Heart right ventricle (tissue), 16 donors: ENCODE data around the gene SNRNP70. TPM values are rescaled to one million over a fixed set of nuclear protein-coding genes. Genes with fewer than 3 reads are reported as not detected.

Experiments
- ATAC-seq, 8 donors: fragments of 200-7000 bp; cut with Tn5 transposase; one replicate each; pipeline ENCODE4 v1.9.1; 2020; ENCODE audit warnings: mild to moderate bottlenecking in 8 of 8, moderate library complexity in 8 of 8, moderate number of reproducible peaks in 1 of 8
- DNase-seq, 2 donors: peaks; one replicate each; pipeline ENCODE4 v3.0.0-alpha.2; 2020
- H3K27ac ChIP-seq, 10 donors: fragments of 200-600 bp; sonication (generic) in 2 of 10; one replicate each; pipeline versions ENCODE4 v1.5.0 to v1.8.0; 2020 to 2022; ENCODE audit warnings: mild to moderate bottlenecking in 3 of 10
- H3K27me3 ChIP-seq, 7 donors: fragments of 200-600 bp; one replicate each; pipeline ENCODE4 v1.8.0; 2021 to 2022; ENCODE audit warnings: mild to moderate bottlenecking in 2 of 7
- H3K36me3 ChIP-seq, 9 donors: fragments of 200-600 bp; sonication (generic) in 1 of 9; one replicate each; pipeline versions ENCODE4 v1.5.0 to v1.8.0; 2020 to 2022; ENCODE audit warnings: mild to moderate bottlenecking in 2 of 9
- H3K4me1 ChIP-seq, 9 donors: fragments of 200-600 bp; sonication (generic) in 1 of 9; one replicate each; pipeline versions ENCODE4 v1.5.0 to v1.8.0; 2020 to 2022; ENCODE audit warnings: mild to moderate bottlenecking in 4 of 9
- H3K4me3 ChIP-seq, 10 donors: fragments of 200-600 bp; sonication (generic) in 2 of 10; one replicate each; pipeline versions ENCODE4 v1.5.0 to v1.8.0; 2020 to 2022; ENCODE audit warnings: mild to moderate bottlenecking in 7 of 10, moderate library complexity in 2 of 10
- H3K9me3 ChIP-seq, 11 donors: fragments of 200-600 bp in 10 of 11; sonication (generic) in 2 of 11; one replicate each; pipeline versions ENCODE4 v1.5.0 to v1.8.0; 2013 to 2022; ENCODE audit warnings: mild to moderate bottlenecking in 2 of 11, control low read depth in 1 of 11, moderate library complexity in 1 of 11
- CTCF ChIP-seq, 9 donors: fragments of 200-600 bp; sonication (generic) in 2 of 9; IDR thresholded peaks; one replicate each; pipeline versions ENCODE4 v1.5.0 to v1.8.0; 2021 to 2022; ENCODE audit warnings: antibody characterized with exemption in 9 of 9, mild to moderate bottlenecking in 5 of 9, moderate library complexity in 1 of 9
- WGBS, 2 donors: extraction: QIAGEN DNeasy Blood & Tissue Kit; methylation state at CpG; one replicate each; pipeline ENCODE4 v1.1.7; 2013; ENCODE audit warnings: inconsistent platforms in 1 of 2; 5-methylcytosine and 5-hydroxymethylcytosine counted together
- intact Hi-C, 10 donors: fragments of 100-400 bp; cut with DNase I; formaldehyde crosslinking; loops; one replicate each; pipeline versions ENCODE4 v1.11.1 to v1.14.2; 2022
- polyA plus RNA-seq, 2 donors: library from polyadenylated mRNA; stranded (reverse); fragments of 200-250 nt; gene quantifications; one replicate each; pipeline ENCODE4 v1.2.3, GENCODE V29; 2013
- total RNA-seq, 10 donors: library from RNA; stranded (reverse); fragmentation: NEBNext Ultra II Directional in 3 of 10; extraction: Animal tissue kit (Norgen Biotek cat#: 25700) in 3 of 10; gene quantifications; one replicate each; pipeline versions ENCODE4 v1.2.1 to v1.2.4, GENCODE V29; 2021 to 2023
- donor health status: Arrhythmogenic right ventricular cardiomyopathy.
- donor health status: ischemic (EF 13 %, LVEDD 7.1; RV severe dilation, severe dysfunction).
- donor health status: healthy with polysubstance abuse.
- donor health status: DM: no; HTN: yes; CAD: no.
- donor health status: DM: no; HTN: no; CAD: no.
- donor health status: ischemic (EF 25% LVEDD 6.9; RV normal size, moderate dysfunction).
- donor health status: ischemic (EF 25% LVEDD 5.7; RV mildly dilated, moderate dysfunction).
- donor health status: healthy.
- donor health status: DM: yes; HTN: yes; CAD: no.
- donor health status: Ischemic cardiomyopathy.
- donor health status: ischemic (EF 35%, LVEDD 5.7; RV mildly dilated, moderate dysfunction).
- donor health status: nonischemic (EF 11% LVEDD 7.7; RV severe dilation, severe dysfunction).
- donor health status: DM: yes; HTN: yes; CAD: no.
- donor health status: PGD.
- donor health status: ischemic (EF 29% LVEDD 5.4; RV normal size, mild dysfunction).
- donor health status: nonischemic (EF 23%, LVEDD 6.1; RV moderate dilation, normal function).

SNRNP70 gene
- total and polyA plus RNA-seq, 12 donors: 75.2 to 330 (median 94.8) TPM

GRCh38 chr19:49148044-49148682 lies 62.9 kb downstream of the SNRNP70 start:
- Histone ChIP-seq H3K36me3 (no peaks in the 10 kb centered on the region), H3K27ac (peak overlapping the region; percentile 63 to 97 (median 84)), H3K9me3 (no peaks in the 10 kb centered on the region), H3K4me3 (peak overlapping the region in 9 of 10 donors; percentile 62 to 91 (median 71)), H3K4me1 (peaks cover 12 to 60% (median 49%) of the 10 kb centered on the region in 9 donors), H3K27me3 (peaks cover 0 to 43% (median 0%) of the 10 kb centered on the region in 7 donors)
- ATAC-seq: peak in 5 of 8 donors; percentile 8 to 24 (median 21)
- 62% methylated on average over 11 of the region's 11 CpGs for WGBS, 2 donors
- DNase-seq: peak in 1 of 2 donors; percentile 73
- intact Hi-C loops: loop anchor here in 8 of 10 donors (2.0 to 5.0 kb wide), 5 partner anchors 29 to 51 kb away; partner anchors contain the start of genes LIN7B (in 2 of the 8), C19orf73 (in 1 of the 8) and PPFIA3 (in 1 of the 8)
- no peak for TF ChIP-seq CTCF (IDR thresholded peaks at IDR 0.05)

- peak overlapping the region; percentile 75 to 97 (median 84) for H3K27ac ChIP-seq
- DNase-seq (peak; percentile 98 to 99), ATAC-seq (peak; percentile 79 to 89 (median 82))
- H3K36me3 ChIP-seq: no peaks in the 10 kb centered on the region
- no peak for TF ChIP-seq CTCF (IDR thresholded peaks at IDR 0.05)
- intact Hi-C loops: loop anchor here in 8 of 10 donors (2.0 to 5.0 kb wide), 5 partner anchors 30 to 52 kb away; partner anchors contain the start of genes LIN7B (in 2 of the 8), C19orf73 (in 1 of the 8) and PPFIA3 (in 1 of the 8)
- no peaks in the 10 kb centered on the region for H3K9me3 ChIP-seq
- H3K27me3 ChIP-seq: peaks cover 0 to 40% (median 0%) of the 10 kb centered on the region in 7 donors
- 1 to 2% methylated on average over 47 to 49 of the region's 49 CpGs for WGBS, 2 donors
- peaks cover 12 to 62% (median 48%) of the 10 kb centered on the region in 9 donors for H3K4me1 ChIP-seq
- peak overlapping the region; percentile 59 to 91 (median 69) for H3K4me3 ChIP-seq
Measured at GRCh38 chr19:49148784-49149651, 63.8 kb downstream of the SNRNP70 start.

GRCh38 chr19:49149652-49150105 lies 64.4 kb downstream of the SNRNP70 start:
- Histone ChIP-seq H3K4me1 (peaks cover 12 to 64% (median 48%) of the 10 kb centered on the region in 9 donors), H3K36me3 (no peaks in the 10 kb centered on the region), H3K27me3 (peaks cover 0 to 40% (median 0%) of the 10 kb centered on the region in 7 donors), H3K27ac (peak overlapping the region; percentile 75 to 97 (median 84)), H3K4me3 (peak overlapping the region; percentile 59 to 91 (median 69)), H3K9me3 (no peaks in the 10 kb centered on the region)
- TF ChIP-seq CTCF (IDR thresholded peaks at IDR 0.05): no peak
- peak; percentile 44 to 68 (median 56) for ATAC-seq
- WGBS, 2 donors: 0% methylated on average over 23 of the region's 23 CpGs
- peak; percentile 67 to 81 for DNase-seq
- intact Hi-C loops: loop anchor here in 8 of 10 donors (2.0 to 10.0 kb wide), 7 partner anchors 31 to 155 kb away; partner anchors contain the start of genes C19orf73 (in 2 of the 8), LIN7B (in 2 of the 8), PPFIA3 (in 2 of the 8) and GYS1 (in 1 of the 8)
